GM23248 (cell line): Measurements from ENCODE around the gene ZFP57. TPM values are rescaled to one million over a fixed set of nuclear protein-coding genes. Genes with fewer than 3 reads are reported as not detected.
A peak's percentile ranks its signal among the peaks of the same experiment; 100 is the strongest.

Experiments used
- DNase-seq: peaks from one replicate; pipeline ENCODE4 v3.0.0-alpha.2; 2015
- H2AFZ ChIP-seq: fragments of 200-600 bp; sonication (generic); 2 replicates; pipeline ENCODE4 v1.6.1; 2016; ENCODE audit warnings: antibody characterized with exemption
- H3F3A ChIP-seq: fragments of 200-600 bp; sonication (generic); 2 replicates; pipeline ENCODE4 v1.6.1; 2016; ENCODE audit warnings: mild to moderate bottlenecking, antibody characterized with exemption, mixed run types; ENCODE audit not compliant: insufficient read depth
- H3K27ac ChIP-seq: fragments of 200-600 bp; sonication (generic); 2 replicates; pipeline ENCODE4 v1.5.1; 2016; ENCODE audit warnings: mild to moderate bottlenecking
- H3K27me3 ChIP-seq: fragments of 200-600 bp; sonication (generic); replicated peaks from 2 replicates; pipeline ENCODE4 v1.6.1; 2016; ENCODE audit warnings: mild to moderate bottlenecking; ENCODE audit not compliant: insufficient read depth
- H3K36me3 ChIP-seq: fragments of 200-600 bp; sonication (generic); 2 replicates; pipeline ENCODE4 v1.6.1; 2016; ENCODE audit warnings: low read depth, mild to moderate bottlenecking
- H3K4me1 ChIP-seq: fragments of 200-600 bp; sonication (generic); 2 replicates; pipeline ENCODE4 v1.6.1; 2016; ENCODE audit warnings: mild to moderate bottlenecking; ENCODE audit not compliant: insufficient read depth
- H3K4me2 ChIP-seq: fragments of 200-600 bp; sonication (generic); one replicate; pipeline ENCODE4 v1.6.1; 2016; ENCODE audit warnings: mild to moderate bottlenecking; ENCODE audit not compliant: unreplicated experiment
- H3K4me3 ChIP-seq: fragments of 200-600 bp; sonication (generic); 2 replicates; pipeline ENCODE4 v1.5.1; 2016; ENCODE audit warnings: mild to moderate bottlenecking
- H3K79me2 ChIP-seq: fragments of 200-600 bp; sonication (generic); 2 replicates; pipeline ENCODE4 v1.6.1; 2016; ENCODE audit warnings: mild to moderate bottlenecking; ENCODE audit not compliant: insufficient read depth
- H3K9ac ChIP-seq: fragments of 200-600 bp; sonication (generic); 2 replicates; pipeline ENCODE4 v1.6.1; 2016; ENCODE audit warnings: mild to moderate bottlenecking
- H3K9me2 ChIP-seq: fragments of 200-600 bp; sonication (generic); 2 replicates; pipeline ENCODE4 v1.6.1; 2016; ENCODE audit warnings: mixed run types, mild to moderate bottlenecking, moderate library complexity; ENCODE audit not compliant: insufficient read depth
- H3K9me3 ChIP-seq: fragments of 200-600 bp; sonication (generic); one replicate; pipeline ENCODE4 v1.6.1; 2017; ENCODE audit warnings: low read depth
- H4K20me1 ChIP-seq: fragments of 200-600 bp; sonication (generic); 2 replicates; pipeline ENCODE4 v1.6.0; 2016; ENCODE audit not compliant: insufficient read depth
- EZH2 ChIP-seq: fragments of 200-600 bp; sonication (generic); IDR thresholded peaks from 2 replicates; pipeline ENCODE4 v1.6.1; 2018; ENCODE audit warnings: antibody characterized with exemption, mild to moderate bottlenecking; ENCODE audit not compliant: insufficient read depth, poor library complexity, severe bottlenecking
- EZH2phosphoT487 ChIP-seq: fragments of 200-600 bp; sonication (generic); IDR thresholded peaks from 2 replicates; pipeline ENCODE4 v1.6.1; 2018; ENCODE audit warnings: antibody characterized with exemption, moderate library complexity, mild to moderate bottlenecking, low read depth; ENCODE audit not compliant: insufficient read depth
- WGBS, 2 experiments: methylation state at CpG; one replicate each; pipeline ENCODE4 v1.1.6; 2015 to 2017; ENCODE audit warnings: low lambda C conversion rate in 2 of 2, low coverage in 1 of 2; ENCODE audit errors: missing lambda C conversion rate in 2 of 2; 5-methylcytosine and 5-hydroxymethylcytosine counted together
- in situ Hi-C: fragments of 300-500 bp; cut with MboI; formaldehyde crosslinking; loops from 2 replicates; pipeline ENCODE4 v1.15.0; 2020
- polyA plus RNA-seq: library from polyadenylated mRNA; unstranded; fragments of >200 nt; fragmentation: Nextera tagmentation; extraction: Ambion mirVana; gene quantifications from 2 replicates; pipeline ENCODE4 v1.2.1, GENCODE V29; 2016
- total RNA-seq: library from RNA; depleted of rRNA; stranded (reverse); fragments of >200 nt; shearing (Covaris generic); gene quantifications from 2 replicates; pipeline ENCODE4 v1.2.3, GENCODE V29; 2014

The ZFP57 gene
- total and polyA plus RNA-seq, 2 experiments from 2014 or later, result not detected

DNA sequence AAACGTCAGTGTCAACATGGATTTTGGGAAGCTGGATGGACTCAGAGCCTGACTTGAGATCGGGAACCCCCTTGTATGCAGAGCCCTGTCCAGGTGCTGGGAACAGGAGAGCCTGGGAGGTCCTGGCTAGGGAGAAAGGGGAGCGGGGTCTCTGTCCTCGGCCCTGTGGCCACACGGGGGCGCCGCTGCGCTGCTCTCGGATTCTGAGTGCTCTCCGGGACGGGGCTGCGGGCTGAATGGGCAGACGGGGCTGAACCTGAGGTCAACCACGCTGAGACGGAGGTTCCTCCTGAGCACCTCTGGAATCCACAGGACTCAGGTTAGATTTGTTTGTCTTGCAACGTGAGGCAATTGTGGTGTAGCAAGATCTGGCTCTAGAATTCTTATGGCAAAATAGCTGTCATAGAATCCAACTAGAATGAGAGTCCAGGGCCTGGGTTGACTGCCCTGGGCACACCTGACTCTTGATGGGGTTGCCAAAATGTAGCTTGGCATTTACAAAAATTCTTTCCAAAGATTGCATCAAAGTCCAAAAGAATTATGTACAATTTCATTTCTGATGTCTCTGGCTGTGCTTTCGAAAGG, 21.7 kb upstream of the ZFP57 start:
- H4K20me1 ChIP-seq, result no peaks in the 10 kb centered on the region
- H3K9me2 ChIP-seq, result no peaks in the 10 kb centered on the region
- H2AFZ ChIP-seq, result no peak overlapping the region
- no peak overlapping the region for H3K27ac ChIP-seq
- H3K4me3 ChIP-seq, result no peak overlapping the region
- WGBS, 2 experiments, result 12% methylated on average over 17 of the region's 17 CpGs
- no peak for TF ChIP-seq EZH2phosphoT487
- TF ChIP-seq EZH2, result no peak
- no peaks in the 10 kb centered on the region for H3K4me1 ChIP-seq
- no peaks in the 10 kb centered on the region for H3F3A ChIP-seq
- peak; percentile 45 for DNase-seq
- peaks cover 11% of the 10 kb centered on the region for H3K27me3 ChIP-seq
- no peaks in the 10 kb centered on the region for H3K36me3 ChIP-seq
- H3K9me3 ChIP-seq, result no peaks in the 10 kb centered on the region
- H3K79me2 ChIP-seq, result no peaks in the 10 kb centered on the region
- H3K9ac ChIP-seq, result no peak overlapping the region
- H3K4me2 ChIP-seq, result no peak overlapping the region
- in situ Hi-C loops, result no loop called here

DNA sequence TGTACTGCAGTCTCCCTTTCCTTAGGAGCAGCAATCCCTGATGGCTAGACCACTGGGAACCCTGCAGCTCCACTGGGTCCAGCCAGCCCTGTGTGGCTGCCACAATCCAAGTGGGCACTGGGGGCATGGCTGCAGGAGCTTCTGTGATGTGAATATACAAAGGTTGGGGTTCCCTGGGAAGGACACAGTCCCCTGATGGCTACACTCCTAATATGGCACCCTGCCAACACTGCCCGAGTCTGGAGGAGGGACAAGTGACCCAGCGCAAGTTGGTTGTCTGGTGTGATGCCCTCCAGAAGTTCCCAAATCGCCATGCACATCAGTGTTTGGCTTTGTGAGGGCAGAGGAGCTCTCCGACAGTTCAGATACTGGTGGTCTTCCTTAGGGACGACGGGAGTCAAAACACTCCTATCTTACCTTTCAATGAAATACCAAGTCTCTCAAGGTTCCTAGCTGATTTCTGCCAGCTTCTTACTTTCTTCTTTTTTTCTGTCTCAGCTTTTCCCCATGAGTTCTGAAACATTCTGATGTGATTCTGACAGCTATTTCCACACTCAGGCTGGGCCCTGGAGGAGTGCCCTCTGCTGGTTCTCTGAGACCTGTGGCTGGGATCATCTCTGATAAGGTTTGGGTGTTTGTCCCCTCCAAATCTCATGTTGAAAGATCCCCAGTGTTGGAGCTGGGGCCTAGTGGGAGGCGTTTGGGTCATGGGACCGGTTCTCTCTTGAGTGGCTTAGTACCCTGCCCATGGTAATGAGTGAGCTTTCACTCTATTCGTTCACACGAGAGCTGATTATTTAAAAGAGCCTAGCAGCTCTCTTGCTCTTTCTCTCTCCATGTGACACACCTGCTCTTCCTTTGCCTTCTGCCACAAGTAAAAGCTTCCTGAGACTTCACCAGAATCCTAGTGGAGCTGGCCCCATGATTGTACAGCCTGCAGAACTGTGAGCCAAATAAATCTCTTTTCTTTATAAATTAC, 15.5 kb upstream of the ZFP57 start:
- Histone ChIP-seq H3F3A (no peaks in the 10 kb centered on the region), H3K4me3 (no peak overlapping the region), H3K36me3 (no peaks in the 10 kb centered on the region), H4K20me1 (no peaks in the 10 kb centered on the region), H3K4me2 (no peak overlapping the region), H3K9me2 (no peaks in the 10 kb centered on the region), H3K4me1 (no peaks in the 10 kb centered on the region), H2AFZ (no peak overlapping the region), H3K9me3 (no peaks in the 10 kb centered on the region), H3K27me3 (no peaks in the 10 kb centered on the region), H3K9ac (no peak overlapping the region), H3K79me2 (no peaks in the 10 kb centered on the region), H3K27ac (no peak overlapping the region)
- DNase-seq, result peak; percentile 44
- WGBS, 2 experiments, result 34 to 46% methylated on average over 10 of the region's 10 CpGs
- TF ChIP-seq EZH2 (no peak), EZH2phosphoT487 (no peak)
- in situ Hi-C loops, result no loop called here

DNA sequence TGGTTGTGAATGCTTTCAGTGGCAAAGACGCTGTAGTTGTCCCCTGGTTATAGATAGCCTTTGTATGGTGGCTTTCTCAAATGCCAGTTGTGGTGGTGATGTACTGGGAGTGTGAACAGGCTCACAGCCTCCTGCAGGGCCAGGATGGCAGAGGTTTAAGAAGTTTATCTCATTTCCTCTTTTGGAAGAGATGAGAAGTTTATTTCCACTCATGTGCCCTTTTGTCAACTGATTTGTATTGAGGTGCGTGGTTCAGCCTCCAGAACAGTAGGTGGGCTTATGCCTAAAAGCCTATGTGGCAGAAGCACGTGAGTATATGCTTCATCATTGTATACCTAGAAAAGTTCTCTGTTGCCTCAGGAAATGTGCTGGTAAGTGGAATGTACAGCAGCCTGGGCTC, 13.7 kb upstream of the ZFP57 start:
- Histone ChIP-seq H4K20me1 (no peaks in the 10 kb centered on the region), H3K9me3 (no peaks in the 10 kb centered on the region), H3K4me2 (no peak overlapping the region), H3K9me2 (no peaks in the 10 kb centered on the region), H3K27ac (no peak overlapping the region), H3K4me3 (no peak overlapping the region), H3K9ac (no peak overlapping the region), H3K36me3 (no peaks in the 10 kb centered on the region), H3K4me1 (no peaks in the 10 kb centered on the region), H3K27me3 (no peaks in the 10 kb centered on the region), H2AFZ (no peak overlapping the region), H3F3A (no peaks in the 10 kb centered on the region), H3K79me2 (no peaks in the 10 kb centered on the region)
- DNase-seq, result no peak
- in situ Hi-C loops, result no loop called here
- WGBS, 2 experiments, result 33 to 36% methylated on average over 3 of the region's 3 CpGs
- no peak for TF ChIP-seq EZH2phosphoT487
- TF ChIP-seq EZH2, result no peak

DNA sequence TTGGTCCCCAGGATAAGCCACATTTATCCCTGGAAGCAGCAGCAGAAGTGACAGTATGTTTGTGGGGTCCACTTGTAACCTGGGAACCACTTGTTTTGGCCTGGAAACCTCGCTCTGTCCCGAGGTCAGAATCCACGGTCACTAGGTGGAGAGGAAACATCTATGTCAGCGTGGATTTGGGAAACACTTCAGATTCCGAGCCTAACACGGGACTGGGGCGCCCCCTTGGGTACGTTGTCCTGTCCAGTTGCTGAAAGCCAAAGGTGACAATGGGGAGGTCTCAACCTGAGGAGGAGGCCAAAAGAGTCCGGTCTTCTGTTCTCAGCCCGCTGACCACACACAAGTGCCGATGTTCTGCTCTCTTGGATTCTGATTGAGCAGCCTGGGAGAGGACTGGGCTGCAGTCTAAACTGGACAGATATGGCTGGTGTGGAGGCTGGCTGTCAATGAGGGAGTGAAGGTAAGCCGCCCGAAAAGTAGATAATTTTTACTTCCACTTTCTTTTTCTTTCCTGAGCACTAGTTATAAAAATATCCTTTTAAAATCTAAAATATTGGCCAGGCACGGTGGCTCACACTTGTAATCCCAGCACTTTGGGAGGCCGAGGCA, 4.9 kb upstream of the ZFP57 start:
- Histone ChIP-seq H3K36me3 (no peaks in the 10 kb centered on the region), H3K9ac (no peak overlapping the region), H3K4me3 (no peak overlapping the region), H3K79me2 (no peaks in the 10 kb centered on the region), H3K9me2 (no peaks in the 10 kb centered on the region), H2AFZ (no peak overlapping the region), H3K9me3 (no peaks in the 10 kb centered on the region), H3K4me1 (no peaks in the 10 kb centered on the region), H3F3A (no peaks in the 10 kb centered on the region), H4K20me1 (no peaks in the 10 kb centered on the region), H3K27me3 (peaks cover 5% of the 10 kb centered on the region; the same call in 1 of the 2 replicates), H3K27ac (no peak overlapping the region), H3K4me2 (no peak overlapping the region)
- TF ChIP-seq EZH2 (no peak), EZH2phosphoT487 (no peak)
- no peak for DNase-seq
- WGBS, 2 experiments, result 45 to 50% methylated on average over 15 of the region's 15 CpGs
- in situ Hi-C loops, result no loop called here
